ENCODE results near the gene RPH3AL. TPM values are rescaled to one million over a fixed set of nuclear protein-coding genes. Genes with fewer than 3 reads are reported as not detected.
A peak's percentile ranks its signal among the peaks of the same experiment; 100 is the strongest.

Gene RPH3AL
- total and polyA plus RNA-seq, 8 donors = 8.9 to 57.1 (median 11.0) TPM

DNA sequence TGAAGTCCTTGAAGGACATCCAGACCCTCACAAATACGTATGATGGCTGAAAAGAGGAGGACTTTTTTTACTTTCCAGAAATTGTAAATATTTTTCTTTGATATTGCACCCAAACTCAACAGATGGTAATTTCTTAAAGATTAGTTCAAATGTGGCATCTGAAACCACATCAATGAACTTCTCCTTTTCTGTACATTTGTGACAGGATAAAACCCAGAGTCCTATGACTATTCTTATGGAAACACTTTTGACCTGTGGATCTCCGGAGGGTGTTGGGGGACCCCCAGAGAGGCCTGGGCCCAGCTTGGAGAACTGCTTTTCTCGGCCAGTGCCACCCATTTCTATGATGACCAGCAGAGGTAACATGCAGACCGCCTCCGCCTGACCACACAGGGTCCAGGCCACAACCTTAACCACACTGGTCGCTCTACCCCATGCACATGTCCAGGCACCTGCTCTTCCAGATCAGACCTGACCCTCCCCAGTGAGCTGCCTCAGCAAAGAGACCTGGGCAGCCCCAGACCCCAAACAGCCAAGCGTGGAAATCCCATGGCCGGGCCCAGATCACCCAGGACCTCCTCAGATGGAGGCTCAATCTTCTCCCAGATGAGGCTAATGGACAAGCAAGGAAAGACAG, 22.7 kb downstream of the RPH3AL start:
- intact Hi-C loops (cut with DNase I) = no loop called here
- Histone ChIP-seq H3K27ac (no peak overlapping the region), H3K36me3 (peaks cover 0 to 20% of the 10 kb centered on the region in 2 donors), H3K4me1 (peaks cover 7 to 21% of the 10 kb centered on the region in 2 donors), H3K27me3 (peaks cover 0 to 7% of the 10 kb centered on the region in 2 donors), H3K4me3 (no peak overlapping the region), H3K9me3 (no peaks in the 10 kb centered on the region)
- DNase-seq (peak in 1 of 4 donors; percentile 40), ATAC-seq (no peak)
- TF ChIP-seq, protein P1, sequence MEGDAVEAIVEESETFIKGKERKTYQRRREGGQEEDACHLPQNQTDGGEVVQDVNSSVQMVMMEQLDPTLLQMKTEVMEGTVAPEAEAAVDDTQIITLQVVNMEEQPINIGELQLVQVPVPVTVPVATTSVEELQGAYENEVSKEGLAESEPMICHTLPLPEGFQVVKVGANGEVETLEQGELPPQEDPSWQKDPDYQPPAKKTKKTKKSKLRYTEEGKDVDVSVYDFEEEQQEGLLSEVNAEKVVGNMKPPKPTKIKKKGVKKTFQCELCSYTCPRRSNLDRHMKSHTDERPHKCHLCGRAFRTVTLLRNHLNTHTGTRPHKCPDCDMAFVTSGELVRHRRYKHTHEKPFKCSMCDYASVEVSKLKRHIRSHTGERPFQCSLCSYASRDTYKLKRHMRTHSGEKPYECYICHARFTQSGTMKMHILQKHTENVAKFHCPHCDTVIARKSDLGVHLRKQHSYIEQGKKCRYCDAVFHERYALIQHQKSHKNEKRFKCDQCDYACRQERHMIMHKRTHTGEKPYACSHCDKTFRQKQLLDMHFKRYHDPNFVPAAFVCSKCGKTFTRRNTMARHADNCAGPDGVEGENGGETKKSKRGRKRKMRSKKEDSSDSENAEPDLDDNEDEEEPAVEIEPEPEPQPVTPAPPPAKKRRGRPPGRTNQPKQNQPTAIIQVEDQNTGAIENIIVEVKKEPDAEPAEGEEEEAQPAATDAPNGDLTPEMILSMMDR (IDR thresholded peaks at IDR 0.05) = no peak

DNA sequence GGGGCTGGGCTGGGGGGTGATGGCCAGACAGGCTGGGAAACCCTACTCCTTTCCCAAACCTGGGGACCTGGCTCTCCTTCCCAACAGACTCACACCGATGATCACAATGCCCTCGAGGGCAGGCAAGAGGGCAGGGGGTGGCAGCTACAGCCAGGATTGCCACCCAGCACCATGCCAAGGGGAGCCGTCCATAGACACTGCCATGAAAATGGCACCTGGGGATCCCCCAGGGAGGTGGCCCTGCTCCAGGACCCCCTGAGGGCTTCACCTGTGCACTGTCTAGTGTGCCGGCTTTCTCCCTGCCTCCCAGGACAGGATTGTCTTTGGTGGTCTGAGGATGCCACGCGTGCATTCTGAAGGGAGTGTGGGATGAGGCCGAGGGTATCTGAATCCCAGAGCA, 24.6 kb downstream of the RPH3AL start:
- TF ChIP-seq, protein P1 (IDR thresholded peaks at IDR 0.05) = no peak
- DNase-seq = peak in 1 of 4 donors; percentile 41
- peaks cover 0 to 20% of the 10 kb centered on the region in 2 donors for H3K36me3 ChIP-seq
- no peaks in the 10 kb centered on the region for H3K27me3 ChIP-seq
- H3K4me1 ChIP-seq = peaks cover 0 to 8% of the 10 kb centered on the region in 2 donors
- ATAC-seq = no peak
- intact Hi-C loops (cut with DNase I) = no loop called here
- H3K9me3 ChIP-seq = no peaks in the 10 kb centered on the region
- H3K27ac ChIP-seq = no peak overlapping the region
- no peak overlapping the region for H3K4me3 ChIP-seq

DNA sequence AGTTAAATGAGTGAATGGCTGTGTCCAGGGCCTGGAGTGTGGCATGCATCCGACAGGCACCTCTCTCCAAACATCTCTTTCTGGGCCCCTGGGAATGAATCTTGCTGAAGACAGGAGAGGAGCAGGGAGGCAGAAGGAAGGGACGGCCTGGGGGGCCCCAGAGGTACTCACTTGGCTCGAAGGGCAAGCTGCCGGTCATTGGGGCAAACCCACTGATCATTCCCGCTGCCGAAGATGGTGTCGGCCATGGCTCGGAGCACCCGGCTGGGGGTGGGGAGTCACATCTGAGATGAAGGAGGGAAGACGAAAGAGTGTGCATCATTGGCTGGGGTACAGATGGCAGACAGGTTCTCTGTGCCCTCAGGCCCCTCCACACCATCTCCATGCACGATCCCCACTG, 25.3 kb downstream of the RPH3AL start:
- H3K9me3 ChIP-seq = no peaks in the 10 kb centered on the region
- H3K4me1 ChIP-seq = peaks cover 0 to 7% of the 10 kb centered on the region in 2 donors
- no peaks in the 10 kb centered on the region for H3K27me3 ChIP-seq
- no peak overlapping the region for H3K27ac ChIP-seq
- no peak overlapping the region for H3K4me3 ChIP-seq
- TF ChIP-seq, protein P1 (IDR thresholded peaks at IDR 0.05) = no peak
- DNase-seq (peak in 1 of 4 donors; percentile 68), ATAC-seq (no peak)
- intact Hi-C loops (cut with DNase I) = no loop called here
- H3K36me3 ChIP-seq = peaks cover 0 to 16% of the 10 kb centered on the region in 2 donors

DNA sequence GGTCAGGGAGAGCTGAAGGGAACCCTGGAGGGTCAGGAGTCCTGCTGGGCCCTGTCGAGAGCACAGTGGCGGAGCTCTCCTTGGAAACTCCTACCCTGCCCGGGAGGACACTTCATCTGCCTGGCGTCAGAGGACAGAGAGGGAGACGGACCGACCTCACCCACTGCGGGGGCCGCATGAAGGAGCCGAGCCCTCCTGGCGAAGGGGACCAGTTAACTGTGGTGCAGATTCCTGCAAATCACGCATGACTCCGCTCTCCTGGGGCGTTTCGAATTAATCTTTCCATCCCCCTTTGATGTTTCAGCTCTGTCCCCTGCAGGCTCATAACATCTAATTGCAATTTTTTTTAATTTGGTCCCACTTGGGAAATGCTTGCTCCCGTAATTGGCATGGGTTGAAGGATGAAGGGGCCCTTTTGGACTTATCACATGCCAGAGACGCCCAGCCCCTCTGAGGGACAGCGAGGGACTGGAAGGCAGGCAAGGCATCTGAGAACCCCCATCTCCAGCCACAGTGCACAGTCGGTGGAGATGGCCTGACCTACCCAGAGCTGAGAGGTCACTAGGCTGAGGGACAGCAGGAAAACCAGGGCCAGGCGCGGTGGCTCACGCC, 26.5 kb downstream of the RPH3AL start:
- Histone ChIP-seq H3K27ac (no peak overlapping the region), H3K4me3 (no peak overlapping the region), H3K9me3 (no peaks in the 10 kb centered on the region), H3K4me1 (no peaks in the 10 kb centered on the region), H3K36me3 (peaks cover 0 to 16% of the 10 kb centered on the region in 2 donors), H3K27me3 (no peaks in the 10 kb centered on the region)
- peak in 1 of 4 donors; percentile 35 for DNase-seq
- no peak for ATAC-seq
- TF ChIP-seq, protein P1 (IDR thresholded peaks at IDR 0.05) = no peak
- intact Hi-C loops (cut with DNase I) = no loop called here

DNA sequence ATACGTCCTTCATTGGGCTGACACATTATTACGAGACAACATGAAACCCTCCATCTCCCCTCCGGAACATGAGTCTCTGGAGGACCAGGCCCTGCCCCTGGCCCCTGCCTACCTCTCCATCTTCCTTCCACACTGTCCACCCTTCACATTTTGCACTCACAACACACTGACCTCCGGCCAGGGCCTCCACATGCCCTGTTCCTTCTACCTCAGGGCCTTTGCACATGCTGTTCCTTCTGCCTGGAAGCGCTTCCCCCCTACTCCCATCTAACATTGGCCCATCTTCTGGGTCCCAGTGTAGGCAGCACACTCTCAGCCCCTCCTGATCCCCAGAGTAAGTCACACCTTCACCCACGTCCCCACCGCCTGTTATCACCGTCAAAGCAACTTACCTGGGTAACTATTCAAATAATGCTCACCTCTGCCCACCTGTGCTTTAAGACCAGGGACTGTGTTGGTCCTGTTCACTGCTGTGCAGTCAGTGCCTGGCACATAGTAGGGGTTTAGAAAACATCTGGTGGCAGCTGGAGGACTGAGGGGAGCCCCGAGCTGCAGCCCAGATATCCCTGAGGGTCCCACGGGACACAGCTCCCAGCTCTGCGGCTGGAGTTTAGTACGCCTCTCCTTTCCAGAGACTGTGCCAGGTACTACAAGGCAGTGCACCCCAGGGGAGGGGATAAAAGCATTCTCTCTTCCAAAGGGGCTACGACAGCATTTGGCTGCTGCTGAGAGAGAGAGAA, 27.2 kb downstream of the RPH3AL start:
- Histone ChIP-seq H3K9me3 (no peaks in the 10 kb centered on the region), H3K36me3 (peaks cover 0 to 23% of the 10 kb centered on the region in 2 donors), H3K27ac (no peak overlapping the region), H3K4me1 (no peaks in the 10 kb centered on the region), H3K4me3 (no peak overlapping the region), H3K27me3 (no peaks in the 10 kb centered on the region)
- TF ChIP-seq, protein P1 (IDR thresholded peaks at IDR 0.05) = no peak
- DNase-seq (peak in 1 of 4 donors; percentile 35), ATAC-seq (no peak)
- intact Hi-C loops (cut with DNase I) = no loop called here

Data from left lung (tissue), 10 donors.